Measurements from ENCODE around the gene DNASE2. TPM values are rescaled to one million over a fixed set of nuclear protein-coding genes. Genes with fewer than 3 reads are reported as not detected.

Gene DNASE2
- total and polyA plus RNA-seq, 2 donors (not counting 1 experiment from before 2014, with no cell fraction given) = 25.1 to 26.6 TPM

DNA sequence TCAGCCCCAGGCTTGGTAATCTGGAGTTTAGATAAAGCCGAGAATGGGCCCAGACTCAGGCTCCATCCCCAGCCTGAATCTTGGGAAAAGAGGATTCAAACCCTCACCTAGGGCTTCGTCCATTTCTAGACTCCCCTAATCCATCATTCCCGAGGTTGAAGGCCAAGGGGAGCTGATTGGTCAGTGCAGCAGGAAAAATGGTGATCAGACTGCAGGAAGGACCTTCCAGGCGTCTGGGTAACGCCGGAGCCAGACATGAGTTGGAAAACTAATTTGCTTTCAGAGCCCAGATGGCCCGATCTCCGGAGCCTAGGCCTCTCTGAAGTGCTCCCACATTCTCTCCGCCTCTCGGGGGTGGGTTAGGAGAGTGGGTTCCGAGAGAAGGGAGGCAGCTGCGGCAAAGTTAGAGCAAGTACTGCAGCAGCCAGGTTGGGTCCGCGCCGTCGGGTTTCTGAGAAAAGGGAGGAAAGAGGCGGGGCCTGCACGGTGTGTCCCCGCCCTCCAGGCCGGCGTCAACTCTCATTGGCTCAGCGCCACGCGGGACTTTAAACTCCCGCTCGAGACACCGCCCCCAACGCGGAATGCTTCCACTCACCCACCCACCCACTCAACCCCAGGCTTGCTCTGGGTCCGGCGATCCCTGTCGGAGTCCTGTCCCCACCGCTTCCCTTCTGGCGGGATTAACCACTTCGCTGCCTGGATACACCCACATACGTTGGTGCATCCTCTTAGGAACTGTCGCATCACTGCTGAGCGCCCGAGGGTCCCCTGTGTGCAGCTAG is 46.1 kb downstream of the DNASE2 start:
- no peaks in the 10 kb centered on the region for H3K36me3 ChIP-seq (ENCODE audit: control insufficient read depth, insufficient read depth, low read length)
- no peak for DNase-seq (ENCODE audit: low read depth in 2 of 2)
- no peaks in the 10 kb centered on the region for H3K79me2 ChIP-seq (ENCODE audit: control insufficient read depth, insufficient read depth, low read length)
- H3K9me3 ChIP-seq (ENCODE audit: control insufficient read depth, insufficient read depth, low read depth, low read length) = no peaks in the 10 kb centered on the region
- TF ChIP-seq, protein P1, sequence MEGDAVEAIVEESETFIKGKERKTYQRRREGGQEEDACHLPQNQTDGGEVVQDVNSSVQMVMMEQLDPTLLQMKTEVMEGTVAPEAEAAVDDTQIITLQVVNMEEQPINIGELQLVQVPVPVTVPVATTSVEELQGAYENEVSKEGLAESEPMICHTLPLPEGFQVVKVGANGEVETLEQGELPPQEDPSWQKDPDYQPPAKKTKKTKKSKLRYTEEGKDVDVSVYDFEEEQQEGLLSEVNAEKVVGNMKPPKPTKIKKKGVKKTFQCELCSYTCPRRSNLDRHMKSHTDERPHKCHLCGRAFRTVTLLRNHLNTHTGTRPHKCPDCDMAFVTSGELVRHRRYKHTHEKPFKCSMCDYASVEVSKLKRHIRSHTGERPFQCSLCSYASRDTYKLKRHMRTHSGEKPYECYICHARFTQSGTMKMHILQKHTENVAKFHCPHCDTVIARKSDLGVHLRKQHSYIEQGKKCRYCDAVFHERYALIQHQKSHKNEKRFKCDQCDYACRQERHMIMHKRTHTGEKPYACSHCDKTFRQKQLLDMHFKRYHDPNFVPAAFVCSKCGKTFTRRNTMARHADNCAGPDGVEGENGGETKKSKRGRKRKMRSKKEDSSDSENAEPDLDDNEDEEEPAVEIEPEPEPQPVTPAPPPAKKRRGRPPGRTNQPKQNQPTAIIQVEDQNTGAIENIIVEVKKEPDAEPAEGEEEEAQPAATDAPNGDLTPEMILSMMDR (conservative IDR thresholded peaks at IDR 0.05 in 1 of 2, IDR thresholded peaks at IDR 0.05 in 1 of 2; ENCODE audit: low read depth in 1 of 2, low read length in 2 of 2) = no peak
- TF ChIP-seq EZH2 (IDR thresholded peaks at IDR 0.05; ENCODE audit: low read length, missing control alignments) = peak; percentile 94
- peaks cover 63% of the 10 kb centered on the region for H3K27me3 ChIP-seq (ENCODE audit: control insufficient read depth, insufficient read depth, low read length)
- no peak overlapping the region for H3K4me2 ChIP-seq (ENCODE audit: extremely low read depth, insufficient read depth, low read length)
- H2AFZ ChIP-seq (ENCODE audit: low read length) = no peak overlapping the region
- no peaks in the 10 kb centered on the region for H4K20me1 ChIP-seq (ENCODE audit: control insufficient read depth, extremely low read depth, insufficient read depth, low read length)
- H3K4me1 ChIP-seq (ENCODE audit: control insufficient read depth, extremely low read depth, insufficient read depth, low read length) = no peaks in the 10 kb centered on the region
- no peak overlapping the region for H3K9ac ChIP-seq (ENCODE audit: insufficient read depth, low read length)
- no peak overlapping the region for H3K4me3 ChIP-seq (replicated peaks in 1 of 4; ENCODE audit: control extremely low read depth in 1 of 4, insufficient read depth in 1 of 4, low read depth in 3 of 4, low read length in 4 of 4)
- no peak overlapping the region for H3K27ac ChIP-seq (ENCODE audit: insufficient read depth, low read length)

DNA sequence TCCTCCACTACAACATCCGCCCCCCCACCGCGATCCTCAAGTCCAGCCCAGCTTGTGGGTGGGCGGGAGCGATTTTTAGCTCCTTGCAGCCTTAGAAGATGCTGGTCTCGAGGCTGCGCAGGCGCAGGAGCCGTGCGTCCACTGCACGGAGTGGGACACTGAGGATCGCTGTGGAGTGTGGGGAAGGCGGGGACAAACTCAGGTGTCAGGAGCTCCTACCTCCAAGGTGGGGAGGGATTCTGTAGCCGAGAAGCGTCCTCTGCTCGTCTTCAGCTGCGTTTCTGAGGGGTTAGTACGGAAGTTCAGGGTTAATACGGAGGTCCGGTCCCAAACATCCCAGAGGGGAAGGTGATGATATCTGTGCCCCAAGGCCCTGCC is 46.7 kb downstream of the DNASE2 start, which contains the start of gene RTBDN:
Gene RTBDN (minus strand): TSS at position 14 of the 378 bp plus-strand sequence. CDS start 4,600 bp downstream, outside the sequence.
- no peak for TF ChIP-seq EZH2 (IDR thresholded peaks at IDR 0.05; ENCODE audit: low read length, missing control alignments)
- TF ChIP-seq, protein P1 (conservative IDR thresholded peaks at IDR 0.05 in 1 of 2, IDR thresholded peaks at IDR 0.05 in 1 of 2; ENCODE audit: low read depth in 1 of 2, low read length in 2 of 2) = no peak
- H3K27me3 ChIP-seq (ENCODE audit: control insufficient read depth, insufficient read depth, low read length) = peaks cover 59% of the 10 kb centered on the region
- no peak within 1 kb of the TSS for H3K27ac ChIP-seq (ENCODE audit: insufficient read depth, low read length)
- H3K79me2 ChIP-seq (ENCODE audit: control insufficient read depth, insufficient read depth, low read length) = no peaks in the 10 kb centered on the region
- no peaks in the 10 kb centered on the region for H3K36me3 ChIP-seq (ENCODE audit: control insufficient read depth, insufficient read depth, low read length)
- H3K9me3 ChIP-seq (ENCODE audit: control insufficient read depth, insufficient read depth, low read depth, low read length) = no peaks in the 10 kb centered on the region
- H3K4me2 ChIP-seq (ENCODE audit: extremely low read depth, insufficient read depth, low read length) = peak within 1 kb of the TSS; percentile 78
- H4K20me1 ChIP-seq (ENCODE audit: control insufficient read depth, extremely low read depth, insufficient read depth, low read length) = no peaks in the 10 kb centered on the region
- peak within 1 kb of the TSS in 3 of 4 experiments; percentile 17 to 45 (median 25) for H3K4me3 ChIP-seq (replicated peaks in 1 of 4; ENCODE audit: control extremely low read depth in 1 of 4, insufficient read depth in 1 of 4, low read depth in 3 of 4, low read length in 4 of 4)
- H2AFZ ChIP-seq (ENCODE audit: low read length) = no peak within 1 kb of the TSS
- no peak within 1 kb of the TSS for H3K9ac ChIP-seq (ENCODE audit: insufficient read depth, low read length)
- DNase-seq (ENCODE audit: low read depth in 2 of 2) = no peak
- no peaks in the 10 kb centered on the region for H3K4me1 ChIP-seq (ENCODE audit: control insufficient read depth, extremely low read depth, insufficient read depth, low read length)

DNA sequence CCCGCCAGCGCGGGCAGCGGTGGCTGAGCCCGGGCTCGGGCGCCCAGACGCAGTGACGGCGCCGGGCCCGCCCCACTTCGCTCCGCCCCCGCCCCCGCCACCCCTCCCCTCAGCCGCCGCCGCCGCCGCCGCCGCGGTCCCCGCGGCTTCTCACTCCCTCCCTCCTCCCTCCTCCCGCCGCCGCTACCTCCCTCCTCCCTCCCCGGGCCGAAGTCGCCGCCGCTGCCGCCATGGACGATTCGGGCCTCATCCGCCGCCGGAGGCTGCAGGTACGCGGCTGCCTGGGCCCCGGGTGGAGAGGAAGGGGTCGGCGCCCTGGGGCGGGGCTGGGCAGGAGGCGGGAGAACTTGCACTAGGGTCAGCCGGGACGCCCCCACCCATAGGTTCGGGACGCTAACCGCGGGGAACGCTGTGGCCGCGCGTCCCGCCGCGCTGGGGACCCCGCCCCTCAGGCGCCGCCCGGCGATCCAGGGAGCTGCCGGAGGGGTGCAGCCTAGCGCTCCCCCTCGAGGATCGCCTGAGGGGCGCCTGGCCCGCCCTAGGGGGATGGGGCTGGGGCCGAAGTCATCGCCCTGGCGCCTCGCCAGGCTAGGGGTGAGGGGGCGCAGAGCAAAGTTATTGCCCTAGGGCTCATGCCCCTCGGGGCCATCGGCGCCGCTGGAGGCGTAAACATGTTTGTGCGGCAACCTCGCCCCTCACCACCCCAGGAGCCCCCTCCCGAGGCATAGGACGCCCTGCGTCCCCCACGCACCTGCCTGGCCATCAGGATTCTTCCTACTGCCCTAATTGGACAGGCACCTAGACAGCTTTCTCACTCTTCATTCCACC is 47.3 kb downstream of the DNASE2 start:
- H3K79me2 ChIP-seq (ENCODE audit: control insufficient read depth, insufficient read depth, low read length) = no peaks in the 10 kb centered on the region
- no peak for DNase-seq (ENCODE audit: low read depth in 2 of 2)
- no peaks in the 10 kb centered on the region for H3K36me3 ChIP-seq (ENCODE audit: control insufficient read depth, insufficient read depth, low read length)
- peak overlapping the region; percentile 78 for H3K4me2 ChIP-seq (ENCODE audit: extremely low read depth, insufficient read depth, low read length)
- H3K27me3 ChIP-seq (ENCODE audit: control insufficient read depth, insufficient read depth, low read length) = peaks cover 53% of the 10 kb centered on the region
- peak overlapping the region in 2 of 4 experiments; percentile 17 to 45 for H3K4me3 ChIP-seq (replicated peaks in 1 of 4; ENCODE audit: control extremely low read depth in 1 of 4, insufficient read depth in 1 of 4, low read depth in 3 of 4, low read length in 4 of 4)
- H4K20me1 ChIP-seq (ENCODE audit: control insufficient read depth, extremely low read depth, insufficient read depth, low read length) = no peaks in the 10 kb centered on the region
- no peak overlapping the region for H3K27ac ChIP-seq (ENCODE audit: insufficient read depth, low read length)
- no peaks in the 10 kb centered on the region for H3K9me3 ChIP-seq (ENCODE audit: control insufficient read depth, insufficient read depth, low read depth, low read length)
- no peak overlapping the region for H3K9ac ChIP-seq (ENCODE audit: insufficient read depth, low read length)
- no peaks in the 10 kb centered on the region for H3K4me1 ChIP-seq (ENCODE audit: control insufficient read depth, extremely low read depth, insufficient read depth, low read length)
- H2AFZ ChIP-seq (ENCODE audit: low read length) = no peak overlapping the region
- TF ChIP-seq EZH2 (IDR thresholded peaks at IDR 0.05; ENCODE audit: low read length, missing control alignments) = no peak
- TF ChIP-seq, protein P1 (conservative IDR thresholded peaks at IDR 0.05 in 1 of 2, IDR thresholded peaks at IDR 0.05 in 1 of 2; ENCODE audit: low read depth in 1 of 2, low read length in 2 of 2) = no peak
